Activated gamma-delta T cell treated with anti-CD3 and anti-CD28 coated beads, Interleukin-2, amount 50 U/mL, for 16 hours (primary cell): ENCODE measurements around the gene NMB.
A peak's percentile ranks its signal among the peaks of the same experiment; 100 is the strongest.
"Not testable (repeated sequence)": the region's sequence is repeated elsewhere in the genome, so short reads cannot be mapped to it uniquely, and the experiment has no call there.

Experiments
- DNase-seq: peaks from one replicate; pipeline ENCODE4 v3.0.0-alpha.2; 2020; ENCODE audit warnings: low read depth

Gene NMB

GRCh38 chr15:84658080-84658787 lies at the start of gene NMB:
Gene NMB, minus strand, starts transcription at chr15:84658199. Its CDS starts 47 bp downstream, at chr15:84658152.
- DNase-seq = peak; percentile 79

GRCh38 chr15:84703808-84704207 lies 45.8 kb upstream of the NMB start:
- DNase-seq = no peak

- no peak for DNase-seq
Observed at GRCh38 chr15:84702961-84703482, 45.0 kb upstream of the NMB start.

GRCh38 chr15:84699538-84700191 lies 41.7 kb upstream of the NMB start:
- no peak for DNase-seq

- DNase-seq = no peak
Observed at GRCh38 chr15:84697236-84697990, 39.4 kb upstream of the NMB start.

GRCh38 chr15:84696757-84697156 lies 38.8 kb upstream of the NMB start:
- DNase-seq = no peak

GRCh38 chr15:84690342-84690741 lies 32.3 kb upstream of the NMB start:
- no peak for DNase-seq

- no peak for DNase-seq
Observed at GRCh38 chr15:84689858-84690257, 31.9 kb upstream of the NMB start.

- DNase-seq = not testable (repeated sequence)
Observed at GRCh38 chr15:84686446-84686845, 28.4 kb upstream of the NMB start.

- no peak for DNase-seq
Observed at GRCh38 chr15:84685304-84685703, 27.3 kb upstream of the NMB start.

- no peak for DNase-seq
Observed at GRCh38 chr15:84684092-84684491, 26.1 kb upstream of the NMB start.

GRCh38 chr15:84681831-84682230 lies 23.8 kb upstream of the NMB start:
- no peak for DNase-seq

GRCh38 chr15:84671211-84671610 lies 13.2 kb upstream of the NMB start:
- no peak for DNase-seq

- no peak for DNase-seq
Observed at GRCh38 chr15:84669726-84670125, 11.7 kb upstream of the NMB start.

- DNase-seq = no peak
Observed at GRCh38 chr15:84668221-84668982, 10.4 kb upstream of the NMB start.

- no peak for DNase-seq
Observed at GRCh38 chr15:84666373-84666772, 8.4 kb upstream of the NMB start.

GRCh38 chr15:84661001-84661400 lies 3.0 kb upstream of the NMB start:
- DNase-seq = no peak

- no peak for DNase-seq
Observed at GRCh38 chr15:84659904-84660781, 2.1 kb upstream of the NMB start.

GRCh38 chr15:84658788-84659411 lies 901 bp upstream of the NMB start:
- no peak for DNase-seq

- no peak for DNase-seq
Observed at GRCh38 chr15:84657748-84658079, 285 bp downstream of the NMB start.

- DNase-seq = no peak
Observed at GRCh38 chr15:84656972-84657371, 1.0 kb downstream of the NMB start.
